Stimulated activated naive B cell treated with anti-CD40 and anti-IgM and Interleukin-4, amounts not matched to agents 10 μg/mL and 1 μg/mL and 100 μg/mL, for 72 hours (primary cell): ENCODE results near the gene SOS1.
"Not testable (repeated sequence)": the region's sequence is repeated elsewhere in the genome, so short reads cannot be mapped to it uniquely, and the experiment has no call there.

ENCODE experiments used
- ATAC-seq, 2 donors: fragments of 150-1000 bp; cut with Tn5 transposase; replicated peaks; 2 replicates each; pipeline ENCODE4 v1.10.0; 2021; ENCODE audit warnings: moderate library complexity in 1 of 2
- DNase-seq: peaks from one replicate; pipeline ENCODE4 v3.0.0; 2021
- H3K27ac Mint-ChIP-seq: one replicate; pipeline ENCODE4 v1.8.0; 2022; ENCODE audit warnings: mild to moderate bottlenecking, mixed read lengths
- H3K27me3 Mint-ChIP-seq, 2 donors: one replicate each; pipeline ENCODE4 v1.8.0; 2022; ENCODE audit warnings: mixed read lengths in 2 of 2
- H3K36me3 Mint-ChIP-seq, 2 donors: one replicate each; pipeline ENCODE4 v1.8.0; 2022; ENCODE audit warnings: mixed read lengths in 2 of 2, mild to moderate bottlenecking in 1 of 2
- H3K4me1 Mint-ChIP-seq, 2 donors: one replicate each; pipeline ENCODE4 v1.8.0; 2022; ENCODE audit warnings: mixed read lengths in 2 of 2, mild to moderate bottlenecking in 1 of 2
- H3K4me3 Mint-ChIP-seq, 2 donors: one replicate each; pipeline ENCODE4 v1.8.0; 2022; ENCODE audit warnings: mild to moderate bottlenecking in 2 of 2, mixed read lengths in 2 of 2, moderate library complexity in 1 of 2
- H3K9me3 Mint-ChIP-seq, 2 donors: one replicate each; pipeline ENCODE4 v1.8.0; 2022; ENCODE audit warnings: mixed read lengths in 2 of 2, mild to moderate bottlenecking in 1 of 2

Gene SOS1

DNA sequence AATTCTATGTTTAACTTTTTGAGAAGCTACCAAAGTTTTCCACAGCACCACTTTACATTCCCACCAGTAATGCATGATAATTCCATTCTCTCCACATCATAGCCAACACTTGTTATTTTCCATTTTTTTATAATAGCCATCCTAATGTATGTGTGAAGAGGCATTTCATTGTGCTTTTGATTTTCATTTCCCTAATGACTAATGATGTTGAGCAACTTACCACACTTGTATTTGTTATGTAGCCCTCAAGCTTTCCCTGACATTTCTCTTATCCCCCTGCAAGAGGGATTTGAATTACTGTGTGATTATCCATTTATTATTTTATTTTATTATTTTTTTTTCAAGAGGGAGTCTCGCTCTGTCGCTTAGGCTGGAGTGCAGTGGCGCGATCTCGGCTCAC is 23.6 kb upstream of the SOS1 start:
- Mint-ChIP-seq H3K27me3 (no peaks in the 10 kb centered on the region), H3K9me3 (peaks cover 0 to 2% of the 10 kb centered on the region in 2 donors), H3K27ac (no peak overlapping the region), H3K36me3 (peaks cover 0 to 3% of the 10 kb centered on the region in 2 donors), H3K4me3 (no peak overlapping the region), H3K4me1 (peaks cover 13 to 33% of the 10 kb centered on the region in 2 donors)
- DNase-seq (no peak), ATAC-seq (no peak)

- Mint-ChIP-seq H3K4me1 (peaks cover 13 to 33% of the 10 kb centered on the region in 2 donors), H3K9me3 (peaks cover 0 to 2% of the 10 kb centered on the region in 2 donors), H3K36me3 (peaks cover 0 to under 1% of the 10 kb centered on the region in 2 donors), H3K27ac (no peak overlapping the region), H3K4me3 (no peak overlapping the region), H3K27me3 (no peaks in the 10 kb centered on the region)
- DNase-seq (no peak), ATAC-seq (no peak)
Observed at GRCh38 chr2:39142904-39143605, 22.2 kb upstream of the SOS1 start.

DNA sequence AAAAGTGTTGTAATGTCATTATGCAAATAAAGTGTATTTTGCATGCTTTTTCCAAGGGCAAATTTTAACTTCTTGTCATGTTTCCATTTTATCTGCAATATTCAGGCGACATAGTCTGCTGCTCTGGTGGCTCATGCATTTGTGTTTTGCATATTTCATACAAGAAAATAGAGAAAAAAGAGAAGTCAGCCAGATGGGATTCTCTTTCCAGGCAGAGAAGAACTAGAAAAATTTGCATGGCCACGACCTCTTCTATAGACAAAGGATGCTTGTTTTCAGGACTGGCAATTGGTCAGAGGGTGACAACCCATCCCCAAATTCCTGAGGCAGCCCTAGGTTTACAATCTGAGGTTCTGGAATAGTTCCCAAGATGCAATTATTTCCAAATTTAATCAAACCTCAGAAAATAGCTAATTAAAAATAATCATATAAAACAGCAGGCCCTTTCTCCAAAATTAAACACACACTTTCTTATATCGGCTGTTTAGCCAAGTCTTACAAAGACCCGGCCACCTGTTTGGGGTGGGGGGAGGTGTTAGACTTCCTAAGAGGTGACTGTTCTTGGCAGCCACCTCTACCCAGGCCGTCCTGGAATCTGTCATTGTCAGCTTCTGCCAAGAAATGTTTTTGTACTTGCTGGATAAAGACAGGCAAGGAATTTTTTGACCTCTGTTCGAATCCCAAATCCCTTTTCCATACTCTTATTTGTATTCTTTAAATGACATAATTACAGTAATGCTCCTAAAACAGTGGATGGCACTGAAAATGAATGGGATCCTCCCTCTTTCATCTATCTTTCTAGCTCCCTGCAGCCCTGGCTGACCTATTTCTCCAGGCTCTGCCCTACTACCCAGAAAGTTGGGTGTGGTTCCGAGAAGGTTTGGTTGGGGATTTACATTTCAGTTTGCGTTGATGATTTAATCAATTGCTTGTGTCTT is 20.8 kb upstream of the SOS1 start:
- no peaks in the 10 kb centered on the region for H3K27me3 Mint-ChIP-seq

DNA sequence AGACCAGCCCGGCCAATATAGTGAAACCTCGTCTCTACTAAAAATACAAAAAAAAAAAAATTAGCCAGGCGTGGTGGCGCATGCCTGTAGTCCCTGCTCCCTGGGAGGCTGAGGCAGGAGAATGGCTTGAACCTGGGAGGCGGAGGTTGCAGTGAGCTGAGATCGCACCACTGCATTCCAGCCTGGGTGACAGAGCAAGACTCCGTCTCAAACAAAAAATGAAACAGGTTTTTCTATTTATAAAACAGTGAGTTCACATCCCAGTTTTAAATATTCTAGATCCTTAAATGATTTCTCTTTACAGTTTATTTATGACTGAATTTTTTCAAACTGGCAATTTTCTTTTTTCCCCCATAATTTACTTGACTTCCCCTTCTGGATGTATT is 20.1 kb upstream of the SOS1 start:
- Mint-ChIP-seq H3K27ac (peak overlapping the region; percentile 72), H3K4me1 (peaks cover 16 to 38% of the 10 kb centered on the region in 2 donors), H3K4me3 (peak overlapping the region; percentile 64 to 79)
- H3K27me3 Mint-ChIP-seq, H3K36me3 Mint-ChIP-seq, DNase-seq, H3K9me3 Mint-ChIP-seq: not testable (repeated sequence)
- peak; percentile 60 to 66 for ATAC-seq

More for the DNA sequence above, 20.8 kb upstream of the SOS1 start:
- H3K9me3 Mint-ChIP-seq: peaks cover 0 to 2% of the 10 kb centered on the region in 2 donors
- H3K4me3 Mint-ChIP-seq: peak overlapping the region; percentile 64 to 79
- DNase-seq: no peak
- peaks cover 13 to 33% of the 10 kb centered on the region in 2 donors for H3K4me1 Mint-ChIP-seq
- peak; percentile 86 to 93 for ATAC-seq
- H3K36me3 Mint-ChIP-seq: no peaks in the 10 kb centered on the region
- H3K27ac Mint-ChIP-seq: peak overlapping the region; percentile 72

DNA sequence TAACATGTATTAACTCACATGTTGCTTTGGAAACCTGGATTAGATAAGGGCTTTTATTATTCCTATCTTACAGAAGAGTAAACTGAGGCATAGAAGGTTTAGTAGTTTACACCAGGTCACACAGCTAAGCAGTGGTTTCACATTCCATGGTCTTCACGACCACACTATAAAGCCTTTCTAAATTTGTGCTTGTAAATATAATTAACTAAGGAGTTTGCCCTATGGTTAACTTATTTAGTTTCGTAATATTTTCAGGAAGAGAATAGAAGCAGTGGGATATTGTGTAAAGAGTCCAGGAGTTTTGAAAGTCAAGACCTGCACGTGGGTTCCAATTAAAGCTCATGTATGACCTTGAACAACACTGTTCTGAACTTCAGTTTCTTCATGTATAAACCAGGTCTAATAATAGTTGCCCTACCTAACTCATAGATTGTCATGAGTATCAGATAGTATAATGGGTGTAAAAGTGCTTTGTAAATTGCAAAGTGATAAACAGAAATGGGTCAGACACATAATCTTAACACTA is 19.5 kb upstream of the SOS1 start:
- Mint-ChIP-seq H3K9me3 (peaks cover 0 to 2% of the 10 kb centered on the region in 2 donors), H3K4me1 (peaks cover 19 to 43% of the 10 kb centered on the region in 2 donors), H3K27me3 (no peaks in the 10 kb centered on the region), H3K4me3 (peak overlapping the region in 1 of 2 donors; percentile 64), H3K27ac (no peak overlapping the region), H3K36me3 (no peaks in the 10 kb centered on the region)
- DNase-seq: no peak
- no peak for ATAC-seq

DNA sequence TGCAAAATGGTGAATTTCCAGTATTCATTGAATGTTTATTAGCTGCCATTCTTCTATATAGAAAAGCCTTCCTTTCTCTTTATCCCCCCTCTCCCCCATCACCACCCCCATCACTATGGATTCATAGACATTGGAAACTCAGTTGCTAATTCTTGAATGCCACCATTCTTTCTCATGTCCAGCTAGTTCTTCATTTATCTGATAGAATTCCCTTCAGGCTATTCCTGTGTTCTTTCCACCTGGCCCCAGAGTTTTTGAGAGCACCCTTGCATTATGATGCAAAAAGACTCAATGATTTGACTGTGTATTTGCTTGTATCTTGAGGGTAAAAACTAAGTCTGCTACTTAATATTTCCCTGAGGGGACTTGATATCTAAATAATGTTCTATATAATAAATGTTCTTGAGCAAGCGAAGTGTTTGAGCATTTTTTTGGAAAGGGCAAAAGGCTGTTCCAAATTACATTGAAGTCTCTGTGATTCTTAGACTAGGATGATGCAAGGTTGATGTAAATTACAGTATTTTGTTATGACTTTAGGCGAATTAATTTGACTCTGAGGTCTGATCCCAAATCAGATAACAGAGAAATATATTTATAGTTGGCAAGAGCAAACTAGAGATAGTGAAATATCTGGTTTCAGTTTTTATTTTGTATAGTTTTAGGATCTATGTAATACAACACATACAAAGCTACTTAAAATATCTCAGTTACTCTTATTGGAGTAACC is 18.8 kb upstream of the SOS1 start:
- no peak overlapping the region for H3K27ac Mint-ChIP-seq
- no peak for ATAC-seq

GRCh38 chr2:39138837-39139211 is 18.0 kb upstream of the SOS1 start:
- Mint-ChIP-seq H3K9me3 (peaks cover 0 to 2% of the 10 kb centered on the region in 2 donors), H3K27ac (no peak overlapping the region), H3K27me3 (no peaks in the 10 kb centered on the region), H3K4me1 (peaks cover 19 to 44% of the 10 kb centered on the region in 2 donors), H3K4me3 (no peak overlapping the region), H3K36me3 (no peaks in the 10 kb centered on the region)
- DNase-seq: no peak
- ATAC-seq: no peak

More for the DNA sequence above, 18.8 kb upstream of the SOS1 start:
- Mint-ChIP-seq H3K9me3 (peaks cover 0 to 2% of the 10 kb centered on the region in 2 donors), H3K4me1 (peaks cover 19 to 44% of the 10 kb centered on the region in 2 donors), H3K36me3 (no peaks in the 10 kb centered on the region), H3K4me3 (no peak overlapping the region), H3K27me3 (no peaks in the 10 kb centered on the region)
- DNase-seq: no peak

GRCh38 chr2:39138187-39138836 is 17.5 kb upstream of the SOS1 start:
- not testable (repeated sequence) for H3K27ac Mint-ChIP-seq, DNase-seq, ATAC-seq, H3K27me3 Mint-ChIP-seq, H3K9me3 Mint-ChIP-seq, H3K36me3 Mint-ChIP-seq, H3K4me3 Mint-ChIP-seq
- H3K4me1 Mint-ChIP-seq: peaks cover 20 to 45% of the 10 kb centered on the region in 2 donors

DNA sequence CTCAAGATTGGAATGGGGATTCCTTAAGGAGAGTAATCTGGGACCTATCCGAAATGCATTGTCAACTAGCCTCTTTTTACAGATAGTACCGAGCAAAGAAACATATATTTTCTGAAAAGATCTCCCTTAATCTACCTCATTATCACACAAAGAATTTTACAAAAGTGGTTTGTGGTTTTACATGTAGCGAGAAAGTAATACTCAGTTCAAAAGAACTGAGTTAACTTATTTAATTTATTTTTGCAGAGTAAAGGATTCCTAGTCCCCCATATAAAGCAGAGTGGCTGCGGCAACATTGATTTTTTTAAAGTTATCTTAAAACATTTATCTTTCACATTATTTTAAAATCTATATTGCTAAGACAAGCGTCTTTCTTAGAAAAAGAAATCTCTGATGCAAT is 15.9 kb upstream of the SOS1 start:
- ATAC-seq (no peak), DNase-seq (no peak)
- H3K27me3 Mint-ChIP-seq: no peaks in the 10 kb centered on the region
- no peaks in the 10 kb centered on the region for H3K9me3 Mint-ChIP-seq
- H3K4me1 Mint-ChIP-seq: peaks cover 15 to 34% of the 10 kb centered on the region in 2 donors
- H3K36me3 Mint-ChIP-seq: no peaks in the 10 kb centered on the region
- no peak overlapping the region for H3K27ac Mint-ChIP-seq
- H3K4me3 Mint-ChIP-seq: no peak overlapping the region

- Mint-ChIP-seq H3K27me3 (no peaks in the 10 kb centered on the region), H3K9me3 (no peaks in the 10 kb centered on the region), H3K36me3 (no peaks in the 10 kb centered on the region), H3K4me1 (peaks cover 13 to 24% of the 10 kb centered on the region in 2 donors), H3K4me3 (no peak overlapping the region), H3K27ac (peak overlapping the region; percentile 3)
- no peak for ATAC-seq
- DNase-seq: no peak
Observed at GRCh38 chr2:39135690-39136259, 14.9 kb upstream of the SOS1 start.

- DNase-seq (no peak), ATAC-seq (no peak)
- H3K36me3 Mint-ChIP-seq: no peaks in the 10 kb centered on the region
- H3K27me3 Mint-ChIP-seq: no peaks in the 10 kb centered on the region
- H3K9me3 Mint-ChIP-seq: no peaks in the 10 kb centered on the region
- H3K27ac Mint-ChIP-seq: no peak overlapping the region
- no peak overlapping the region for H3K4me3 Mint-ChIP-seq
- peaks cover 18 to 34% of the 10 kb centered on the region in 2 donors for H3K4me1 Mint-ChIP-seq
Observed at GRCh38 chr2:39133215-39133851, 12.5 kb upstream of the SOS1 start.

DNA sequence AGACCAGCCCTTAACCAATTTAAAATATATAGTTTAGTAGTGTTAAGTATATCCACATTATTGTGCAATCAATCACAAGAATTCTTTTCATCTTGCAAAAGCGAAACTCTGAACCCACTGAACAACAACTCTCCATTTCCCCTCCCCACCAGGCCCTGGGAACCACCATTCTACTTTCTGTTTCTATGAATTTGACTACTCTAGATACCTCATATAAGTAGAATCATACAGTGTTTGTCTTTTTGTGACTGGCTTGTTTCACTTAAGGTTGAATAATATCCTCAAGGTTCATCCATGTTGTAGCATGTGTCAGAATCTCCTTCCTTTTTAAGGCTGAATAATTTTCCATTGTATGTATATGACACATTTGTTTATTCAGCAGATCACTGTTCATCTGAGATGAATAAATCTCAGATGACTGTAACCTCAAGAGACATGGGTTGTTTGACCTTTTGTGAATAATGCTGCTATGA is 8.1 kb upstream of the SOS1 start:
- Mint-ChIP-seq H3K27ac (peak overlapping the region; percentile 75), H3K4me1 (peaks cover 19 to 37% of the 10 kb centered on the region in 2 donors), H3K36me3 (no peaks in the 10 kb centered on the region), H3K27me3 (no peaks in the 10 kb centered on the region), H3K9me3 (no peaks in the 10 kb centered on the region), H3K4me3 (peak overlapping the region; percentile 0 to 66)
- ATAC-seq: peak; percentile 42 to 46
- peak; percentile 23 for DNase-seq

DNA sequence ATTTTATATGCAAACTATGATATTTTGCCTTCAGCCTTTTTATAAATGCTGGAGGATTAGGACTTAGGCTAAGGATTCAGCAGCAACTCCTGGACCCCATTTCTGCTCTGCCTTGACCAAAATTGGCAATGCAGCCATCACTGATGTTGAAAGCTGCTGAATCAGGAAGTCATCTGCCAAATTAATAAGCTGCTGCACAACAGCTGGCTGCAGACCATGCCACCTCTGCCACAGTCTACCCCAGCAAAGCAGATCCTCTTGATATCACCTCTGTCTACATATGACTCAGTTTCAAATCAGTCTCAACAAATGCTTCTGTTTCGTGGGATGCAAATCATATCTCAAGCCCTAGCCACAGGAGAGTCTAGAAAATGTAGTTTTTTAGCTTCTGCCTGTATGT is 7.1 kb upstream of the SOS1 start:
- DNase-seq (no peak), ATAC-seq (peak; percentile 23 to 32)
- no peaks in the 10 kb centered on the region for H3K27me3 Mint-ChIP-seq
- peak overlapping the region; percentile 51 for H3K27ac Mint-ChIP-seq
- H3K4me1 Mint-ChIP-seq: peaks cover 18 to 37% of the 10 kb centered on the region in 2 donors
- H3K36me3 Mint-ChIP-seq: no peaks in the 10 kb centered on the region
- no peaks in the 10 kb centered on the region for H3K9me3 Mint-ChIP-seq
- H3K4me3 Mint-ChIP-seq: no peak overlapping the region
